IPS-11a (cell line): ENCODE data around the gene OR7A10.

Experiments
- H3K4me3 ChIP-seq: one replicate; pipeline ENCODE4 v1.5.1; 2013; ENCODE audit warnings: low read depth, low read length, control low read depth

The OR7A10 gene

DNA sequence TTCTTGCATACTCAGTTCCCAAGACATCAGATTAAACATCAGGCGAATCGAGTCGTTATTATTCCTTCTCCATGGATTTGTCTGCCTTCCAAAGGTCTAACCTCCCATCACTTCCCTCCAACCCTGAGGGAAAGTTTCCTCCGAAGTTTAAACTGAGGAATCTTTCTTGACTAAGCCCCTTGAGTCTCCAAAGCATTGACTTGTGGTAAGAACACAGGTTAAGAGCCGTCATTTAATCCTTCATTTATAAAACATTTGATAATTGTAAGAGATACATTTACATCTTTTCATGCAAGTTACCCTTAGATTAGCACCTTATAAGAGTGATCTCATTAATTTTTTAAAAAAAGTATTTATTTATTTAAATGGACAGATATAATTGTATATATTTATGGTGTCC, at the start of gene OR7A10:
Gene OR7A10, minus strand, starts transcription at position 101 of the 400 bp plus-strand sequence. CDS start 7,045 bp downstream, outside the sequence.
- no peak within 1 kb of the TSS for H3K4me3 ChIP-seq

- H3K4me3 ChIP-seq, result no peak overlapping the region
These were observed 42.1 kb upstream of the OR7A10 start for GRCh38 chr19:14890643-14891379.

- no peak overlapping the region for H3K4me3 ChIP-seq
These were observed 41.4 kb upstream of the OR7A10 start for GRCh38 chr19:14889994-14890642.

- no peak within 1 kb of the TSS for H3K4me3 ChIP-seq
These were observed 37.3 kb upstream of the OR7A10 start, which contains the start of gene OR7A17 for GRCh38 chr19:14886032-14886431. Gene OR7A17, minus strand, starts transcription at chr19:14886132. Its CDS starts 4,777 bp downstream, at chr19:14881355.

DNA sequence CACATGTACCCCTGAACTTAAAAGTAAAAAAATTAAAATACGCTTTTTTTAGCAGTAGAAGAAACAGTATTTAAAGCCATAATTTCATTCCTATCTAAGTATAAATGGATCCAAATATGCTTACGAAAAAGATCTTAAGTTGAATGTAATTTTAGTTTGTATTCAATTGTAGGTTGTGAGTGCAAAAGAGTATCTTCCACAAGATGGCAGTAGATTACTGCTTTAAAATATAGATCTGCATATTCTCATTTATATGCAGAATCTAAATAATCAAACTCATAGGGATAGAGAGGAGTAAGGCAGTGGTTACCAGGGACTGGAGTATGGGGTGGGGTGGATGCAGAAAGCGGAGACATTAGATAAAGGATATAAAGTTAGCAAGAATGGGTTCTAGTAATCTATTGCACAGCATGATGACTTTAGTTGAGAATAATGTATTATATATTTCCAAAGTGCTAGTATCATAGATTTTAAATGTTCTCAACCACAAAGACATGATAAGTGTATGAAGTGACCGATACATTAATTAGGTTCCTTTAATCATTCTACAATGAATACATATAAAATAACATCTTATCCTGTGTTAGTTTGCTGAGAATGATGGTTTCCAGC, 23.0 kb upstream of the OR7A10 start:
- no peak overlapping the region for H3K4me3 ChIP-seq

DNA sequence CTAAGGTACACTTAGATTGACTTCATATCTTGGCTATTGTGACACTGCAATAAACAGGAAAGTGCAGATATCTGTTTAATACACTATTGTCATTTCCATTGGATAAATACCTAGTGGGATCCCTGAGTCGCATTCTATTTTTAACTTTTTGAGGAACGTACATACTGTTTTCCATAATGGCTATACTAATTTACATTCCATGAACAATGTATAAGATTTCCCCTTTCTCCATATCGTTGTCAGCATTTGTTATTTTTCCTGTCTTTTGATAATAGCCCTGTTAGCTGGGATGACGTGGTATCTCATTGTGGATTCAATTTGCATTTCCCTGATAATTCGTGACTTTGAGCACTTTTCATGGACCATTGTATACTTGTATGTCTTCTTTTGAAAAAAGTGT, 19.8 kb upstream of the OR7A10 start:
- H3K4me3 ChIP-seq, result no peak overlapping the region

GRCh38 chr19:14843578-14843977, 5.1 kb downstream of the OR7A10 start:
- H3K4me3 ChIP-seq, result no peak overlapping the region

DNA sequence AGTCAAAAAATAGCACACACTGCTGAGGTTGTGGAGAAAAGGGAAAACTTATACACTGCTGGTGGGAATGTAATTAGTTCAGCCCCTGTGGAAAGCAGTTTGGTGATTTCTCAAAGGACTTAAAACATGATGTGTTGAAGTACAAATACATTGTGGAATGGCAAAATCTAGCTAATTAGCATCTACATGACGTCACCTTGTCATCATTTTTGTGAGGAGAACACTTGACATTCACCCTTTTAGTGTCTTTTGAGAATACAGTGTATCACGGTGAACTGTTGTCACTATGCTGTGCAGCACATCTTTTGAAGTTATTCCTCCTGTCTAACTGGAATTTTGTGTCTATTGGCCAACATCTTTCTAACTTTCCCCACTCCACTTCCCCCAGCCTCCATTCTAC, 5.6 kb downstream of the OR7A10 start:
- H3K4me3 ChIP-seq, result no peak overlapping the region

GRCh38 chr19:14840206-14840605, 8.5 kb downstream of the OR7A10 start:
- H3K4me3 ChIP-seq, result no peak overlapping the region

GRCh38 chr19:14837391-14837790, 11.3 kb downstream of the OR7A10 start:
- no peak overlapping the region for H3K4me3 ChIP-seq

GRCh38 chr19:14835011-14835410, 13.7 kb downstream of the OR7A10 start, which contains the start of the genes OR7A5 and OR7C1:
Gene OR7A5, minus strand, starts transcription at chr19:14835185. Its CDS starts 6,944 bp downstream, at chr19:14828241.
Gene OR7C1, minus strand, starts transcription at chr19:14835185. Its CDS starts 35,049 bp downstream, at chr19:14800136.
- no peak within 1 kb of the TSS for H3K4me3 ChIP-seq

DNA sequence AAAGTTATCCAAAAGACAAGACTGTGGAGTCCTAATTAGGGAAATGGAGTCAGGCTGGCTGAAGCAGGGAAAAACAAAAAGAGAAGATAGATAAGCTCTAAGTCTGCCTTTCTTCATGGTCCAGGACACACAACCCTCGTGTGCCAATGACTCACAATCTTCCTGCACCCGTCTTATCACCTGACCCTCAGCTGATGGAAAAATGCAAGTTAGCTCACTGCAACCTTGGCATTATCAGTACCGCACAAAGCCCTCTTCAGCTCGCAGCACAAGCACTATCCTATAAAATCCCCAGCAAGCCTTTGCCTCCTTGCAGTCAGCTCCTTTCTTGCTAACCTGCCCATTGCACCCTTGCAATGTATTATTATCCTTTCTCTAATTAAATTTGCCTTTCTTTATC, 18.0 kb downstream of the OR7A10 start:
- no peak overlapping the region for H3K4me3 ChIP-seq

- H3K4me3 ChIP-seq, result no peak overlapping the region
These were observed 22.7 kb downstream of the OR7A10 start for GRCh38 chr19:14826006-14826405.

DNA sequence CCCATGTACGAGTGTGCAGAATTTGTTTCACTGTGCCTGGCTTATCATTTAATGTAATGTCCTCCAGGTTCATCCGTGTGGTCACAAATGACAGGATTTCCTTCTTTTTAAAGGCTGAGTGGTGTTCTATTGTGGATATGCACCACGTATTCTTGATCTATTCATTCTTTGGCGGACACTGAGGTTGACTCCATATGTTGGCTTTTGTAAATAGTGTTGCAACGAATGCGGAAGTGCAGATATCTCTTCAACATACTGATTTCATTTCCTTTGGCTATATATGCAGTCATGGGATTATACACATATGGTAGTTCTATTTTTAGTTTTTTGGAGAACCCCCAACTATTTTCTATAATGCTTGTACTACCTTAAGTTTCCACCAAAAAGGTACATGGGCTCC, 26.8 kb downstream of the OR7A10 start:
- no peak overlapping the region for H3K4me3 ChIP-seq

- no peak overlapping the region for H3K4me3 ChIP-seq
These were observed 30.1 kb downstream of the OR7A10 start for GRCh38 chr19:14818588-14818987.

DNA sequence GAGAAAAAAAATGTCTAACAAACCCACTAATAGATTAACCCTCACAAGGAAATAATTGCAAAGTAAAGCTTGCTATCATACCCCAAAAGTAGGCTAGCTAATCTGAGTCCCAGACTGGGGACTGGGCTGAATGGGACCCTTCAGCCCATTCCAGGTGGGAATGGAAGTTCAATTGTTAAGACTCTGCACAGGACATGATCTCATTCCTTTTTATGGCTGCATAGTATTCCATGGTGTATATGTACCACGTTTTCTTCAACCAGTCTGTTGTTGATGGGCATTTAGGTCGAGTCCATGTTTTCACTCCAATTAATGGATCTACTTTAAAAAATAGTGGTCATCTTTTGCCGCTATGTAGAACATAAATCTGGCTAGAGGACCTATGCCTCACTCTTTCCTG, 31.7 kb downstream of the OR7A10 start:
- no peak overlapping the region for H3K4me3 ChIP-seq

GRCh38 chr19:14814982-14815652, 33.6 kb downstream of the OR7A10 start:
- no peak overlapping the region for H3K4me3 ChIP-seq

DNA sequence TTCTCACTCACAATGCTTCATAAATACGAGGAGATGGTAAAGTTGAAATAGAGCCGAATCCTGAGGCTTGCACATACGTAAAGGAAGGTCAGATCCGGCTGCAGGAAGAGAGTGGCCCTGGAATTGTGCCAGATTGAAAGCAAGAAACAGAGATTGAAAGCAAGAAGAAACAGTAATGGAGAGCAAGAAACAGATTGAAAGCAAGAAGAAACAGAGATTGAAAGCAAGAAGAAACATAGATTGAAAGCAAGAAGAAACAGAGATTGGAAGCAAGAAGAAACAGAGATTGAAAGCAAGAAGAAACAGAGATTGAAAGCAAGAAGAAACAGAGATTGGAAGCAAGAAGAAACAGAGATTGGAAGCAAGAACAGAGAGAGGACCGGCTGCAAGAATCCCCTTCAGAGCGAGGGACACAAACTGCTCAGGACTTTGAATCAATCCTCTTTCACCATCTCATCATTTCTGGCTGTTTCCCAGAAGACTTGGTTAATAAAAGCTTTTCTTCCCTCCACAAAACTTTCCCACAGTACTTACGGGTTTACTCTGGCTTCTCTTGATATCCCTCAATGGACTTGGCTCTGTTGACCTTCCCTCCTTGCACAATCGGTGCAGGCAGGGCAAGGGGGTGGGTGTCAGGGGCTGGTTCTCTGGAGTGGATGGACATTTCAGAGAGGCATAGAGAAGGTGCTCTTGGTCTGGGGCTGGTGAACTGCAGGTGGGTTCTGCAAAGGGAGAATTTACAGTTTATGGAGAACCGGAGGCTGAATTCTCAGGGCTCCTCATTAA, 39.3 kb downstream of the OR7A10 start:
- H3K4me3 ChIP-seq, result no peak overlapping the region

DNA sequence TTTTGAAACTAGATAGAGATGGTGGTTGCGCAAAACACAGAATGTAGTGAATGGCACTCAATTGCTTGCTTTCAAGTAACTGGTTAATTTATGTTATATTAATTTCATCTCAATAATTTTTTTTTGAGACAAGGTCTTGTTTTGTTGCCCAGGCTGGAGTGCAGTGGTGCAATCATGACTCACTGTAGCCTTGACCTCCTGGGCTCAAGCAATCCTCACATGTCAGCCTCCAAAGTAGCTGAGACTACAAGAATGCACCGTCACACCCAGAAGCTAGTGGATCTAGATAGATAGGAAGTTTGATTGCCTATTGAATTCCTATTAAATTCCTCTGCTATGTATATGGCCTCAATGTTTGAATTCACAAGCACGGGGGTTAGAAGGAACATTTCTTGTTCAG, 44.0 kb downstream of the OR7A10 start:
- no peak overlapping the region for H3K4me3 ChIP-seq

- no peak overlapping the region for H3K4me3 ChIP-seq
These were observed 50.0 kb downstream of the OR7A10 start for GRCh38 chr19:14798760-14799159.
